A549 treated with Hydrocortisone at 1 μM for 4 hours (cell line): ENCODE results near the gene ACE. TPM values are rescaled to one million over a fixed set of nuclear protein-coding genes. Genes with fewer than 3 reads are reported as not detected.

Source experiments
- total RNA-seq: library from RNA; stranded (reverse); fragments of 200-300 nt; extraction: Qiagen RNA extraction; gene quantifications from 5 replicates; pipeline ENCODE4 v1.2.3, GENCODE V29; 2022

ACE gene
- total RNA-seq = 1.6 to 3.1 TPM (median 2.4 TPM) in 5 replicates

DNA sequence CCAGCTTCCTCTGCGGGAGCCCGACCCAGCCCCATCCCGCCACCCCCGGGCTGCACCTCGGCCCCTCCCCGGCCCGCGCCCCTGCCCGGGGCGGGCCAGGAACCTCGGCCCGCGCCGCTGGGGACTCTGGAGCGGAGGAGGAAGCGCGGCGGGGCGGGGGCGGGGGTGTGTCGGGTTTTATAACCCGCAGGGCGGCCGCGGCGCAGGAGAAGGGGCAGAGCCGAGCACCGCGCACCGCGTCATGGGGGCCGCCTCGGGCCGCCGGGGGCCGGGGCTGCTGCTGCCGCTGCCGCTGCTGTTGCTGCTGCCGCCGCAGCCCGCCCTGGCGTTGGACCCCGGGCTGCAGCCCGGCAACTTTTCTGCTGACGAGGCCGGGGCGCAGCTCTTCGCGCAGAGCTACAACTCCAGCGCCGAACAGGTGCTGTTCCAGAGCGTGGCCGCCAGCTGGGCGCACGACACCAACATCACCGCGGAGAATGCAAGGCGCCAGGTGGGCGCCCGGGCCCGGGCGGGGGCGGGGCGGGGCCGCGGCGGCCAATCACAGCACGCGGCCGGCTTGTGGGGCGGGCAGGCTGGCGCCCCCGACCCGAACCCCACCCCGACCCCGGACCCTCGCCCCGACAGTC is at the start of gene ACE:
Gene ACE (plus strand): TSS at position 208 of the 626 bp plus-strand sequence. CDS start 34 bp downstream, at position 242.

DNA sequence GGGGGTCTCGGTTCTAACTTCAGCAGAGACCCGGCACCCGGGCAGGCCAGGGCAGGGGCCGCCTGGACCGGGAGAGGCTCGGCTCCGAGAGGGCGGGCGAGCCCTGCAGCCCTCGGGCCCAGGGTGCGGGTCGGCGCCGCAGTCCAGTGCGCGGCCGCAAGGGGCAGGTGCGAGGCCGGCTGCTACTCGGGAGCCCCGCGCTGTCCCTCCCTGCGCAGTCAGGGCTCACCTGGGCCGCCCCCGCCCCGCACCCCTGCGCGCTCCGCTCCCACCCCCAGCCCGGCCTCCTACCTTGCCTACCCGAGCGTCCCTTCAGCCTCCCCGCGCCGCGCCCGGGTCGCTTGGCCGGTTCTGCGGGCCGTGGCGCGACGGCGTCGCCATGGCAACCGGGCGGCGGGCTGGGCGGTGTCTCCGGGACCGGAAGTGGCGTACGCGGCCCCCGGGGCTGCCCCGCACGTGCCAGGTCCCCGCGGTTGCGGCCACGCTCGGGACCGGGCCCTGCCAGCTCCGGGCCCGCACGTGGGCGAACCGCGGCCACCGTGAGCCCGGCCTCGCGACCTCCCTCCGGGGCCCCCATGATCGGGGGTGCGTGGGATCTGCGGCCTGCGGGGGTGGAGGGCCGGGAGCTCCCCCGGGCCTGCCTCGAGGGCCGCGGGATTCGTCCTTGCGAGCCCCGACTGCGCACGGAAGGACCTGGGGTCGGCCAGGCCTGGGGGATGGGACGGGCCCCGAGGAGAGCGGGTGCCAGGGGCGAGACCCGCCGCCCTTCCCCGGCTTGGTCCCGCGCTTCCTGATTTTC is 30.7 kb upstream of the ACE start, which contains the start of gene CYB561:
Gene CYB561 (minus strand): TSS at position 353 of the 799 bp plus-strand sequence. CDS start 8,759 bp downstream, outside the sequence.

DNA sequence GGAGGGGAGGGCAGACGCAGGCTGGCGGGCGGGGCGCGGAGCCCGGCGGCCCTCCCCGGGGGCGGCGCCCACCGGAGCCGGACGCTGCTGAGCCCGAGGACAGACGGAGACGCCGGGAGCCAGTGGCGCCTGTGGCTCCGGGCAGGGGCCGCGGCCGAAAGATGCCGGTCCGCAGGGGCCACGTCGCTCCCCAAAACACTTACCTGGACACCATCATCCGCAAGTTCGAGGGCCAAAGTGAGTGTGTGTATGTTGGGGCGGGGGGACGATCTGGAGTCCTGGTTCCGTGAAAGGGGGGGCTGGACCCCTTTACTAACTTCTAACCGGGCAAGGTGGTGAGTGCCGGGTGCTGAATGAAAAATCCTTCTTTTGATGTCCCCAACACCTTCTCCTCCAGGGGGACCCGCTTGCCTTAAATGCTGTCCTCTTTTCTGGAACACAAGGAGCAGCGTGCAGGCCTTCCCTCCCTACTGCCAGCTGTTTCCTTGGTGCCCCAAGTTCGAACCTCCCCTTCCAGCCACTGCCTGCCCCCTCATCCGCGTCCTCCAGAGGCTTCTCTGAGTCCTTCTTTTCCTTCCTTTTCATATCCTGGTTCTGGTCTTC is 46.5 kb downstream of the ACE start, which contains the start of gene KCNH6:
Gene KCNH6 (plus strand): TSS at position 106 of the 603 bp plus-strand sequence. CDS start 56 bp downstream, at position 162.

Other genes starting within 250 kb of the ACE start
- gene CYB561, start 30.8 kb upstream of the ACE start, total RNA-seq = 32.0 to 35.5 TPM (median 32.7 TPM) in 5 replicates
- not detected in 5 replicates for gene KCNH6, start 46.3 kb downstream of the ACE start, total RNA-seq
- gene DCAF7, start 73.4 kb downstream of the ACE start, total RNA-seq = 50.0 to 63.4 TPM (median 57.5 TPM) in 5 replicates
- gene TACO1, start 123.8 kb downstream of the ACE start, total RNA-seq = 48.5 to 56.3 TPM (median 54.6 TPM) in 5 replicates
- 13.2 to 19.5 TPM (median 17.5 TPM) in 5 replicates for gene MAP3K3, start 145.4 kb downstream of the ACE start, total RNA-seq
- 8.6 to 13.1 TPM (median 11.4 TPM) in 5 replicates for gene LIMD2, start 223.1 kb downstream of the ACE start, total RNA-seq